IMR-90 (cell line): ENCODE data around the gene RAB6C. TPM values are rescaled to one million over a fixed set of nuclear protein-coding genes. Genes with fewer than 3 reads are reported as not detected.
"Not testable (repeated sequence)": the region's sequence is repeated elsewhere in the genome, so short reads cannot be mapped to it uniquely, and the experiment has no call there.

Source experiments
- ATAC-seq: fragments of 200-7000 bp; cut with Tn5 transposase; 2 replicates; pipeline ENCODE4 v1.9.1; 2020; ENCODE audit warnings: low read depth, mild to moderate bottlenecking, moderate library complexity
- BruUV-seq: library from RNA; stranded (reverse); fragments of 400-500 nt; replicated peaks from 2 replicates; lab custom pipeline; 2021; lab: Mats Ljungman, UMichigan
- CTCF ChIA-PET: fragments of 300-600 bp; formaldehyde crosslinking; extraction: SDS; loops from one replicate; lab custom pipeline; 2021; ENCODE audit warnings: antibody characterized with exemption; lab: Yijun Ruan, JAX
- POLR2A ChIA-PET: fragments of 300-600 bp; sonication (Branson Sonifier 250); formaldehyde crosslinking; loops from one replicate; lab custom pipeline; 2022; ENCODE audit warnings: antibody characterized with exemption; ENCODE audit not compliant: unreplicated experiment; lab: Charles Lee
- DNase-seq: peaks from one replicate; pipeline ENCODE4 v3.0.0; 2013
- H2AFZ ChIP-seq: replicated peaks from 2 replicates; pipeline ENCODE3; 2013; ENCODE audit warnings: low read length, mild to moderate bottlenecking; ENCODE audit not compliant: poor library complexity
- H2AK5ac ChIP-seq: 2 replicates; pipeline ENCODE4 v1.6.1; 2013; ENCODE audit warnings: low read depth, low read length, inconsistent platforms
- H2AK9ac ChIP-seq: replicated peaks from 2 replicates; pipeline ENCODE3; 2013; ENCODE audit warnings: mild to moderate bottlenecking, low read depth, low read length, moderate library complexity; ENCODE audit not compliant: poor library complexity
- H2BK120ac ChIP-seq: 2 replicates; pipeline ENCODE4 v1.6.1; 2013; ENCODE audit warnings: low read depth, low read length, inconsistent platforms
- H2BK15ac ChIP-seq: 3 replicates; pipeline ENCODE4 v1.6.1; 2013; ENCODE audit warnings: low read depth, low read length, inconsistent platforms
- H2BK20ac ChIP-seq: 2 replicates; pipeline ENCODE4 v1.6.1; 2013; ENCODE audit warnings: low read depth, mild to moderate bottlenecking, inconsistent platforms, low read length, moderate library complexity
- H2BK5ac ChIP-seq: 2 replicates; pipeline ENCODE4 v1.6.1; 2013; ENCODE audit warnings: mild to moderate bottlenecking, low read depth, low read length, inconsistent platforms; ENCODE audit not compliant: poor library complexity, severe bottlenecking
- H3K14ac ChIP-seq: replicated peaks from 2 replicates; pipeline ENCODE4 v1.6.1; 2013; ENCODE audit warnings: low read depth, low read length, inconsistent platforms
- H3K18ac ChIP-seq: 2 replicates; pipeline ENCODE4 v1.6.1; 2013; ENCODE audit warnings: low read depth, low read length, control low read depth
- H3K23ac ChIP-seq: 2 replicates; pipeline ENCODE4 v1.6.1; 2013; ENCODE audit warnings: low read depth, low read length, inconsistent platforms
- H3K27ac ChIP-seq: 2 replicates; pipeline ENCODE4 v1.5.1; 2013; ENCODE audit warnings: mild to moderate bottlenecking, control low read depth, low read length; ENCODE audit not compliant: insufficient read depth
- H3K27me3 ChIP-seq: 2 replicates; pipeline ENCODE4 v1.6.1; 2013; ENCODE audit warnings: low read length; ENCODE audit not compliant: control insufficient read depth, insufficient read depth
- H3K36me3 ChIP-seq: 2 replicates; pipeline ENCODE4 v1.6.1; 2013; ENCODE audit warnings: low read length, mixed read lengths; ENCODE audit not compliant: control insufficient read depth, insufficient read depth
- H3K4ac ChIP-seq: 2 replicates; pipeline ENCODE4 v1.6.1; 2013; ENCODE audit warnings: low read depth, low read length, inconsistent platforms
- H3K4me1 ChIP-seq: 2 replicates; pipeline ENCODE4 v1.6.1; 2013; ENCODE audit warnings: low read length, mixed read lengths; ENCODE audit not compliant: control insufficient read depth, insufficient read depth
- H3K4me2 ChIP-seq: 2 replicates; pipeline ENCODE4 v1.6.1; 2013; ENCODE audit warnings: low read depth, mild to moderate bottlenecking, control low read depth, low read length, moderate library complexity
- H3K4me3 ChIP-seq: 2 replicates; pipeline ENCODE4 v1.5.1; 2013; ENCODE audit warnings: low read depth, mild to moderate bottlenecking, control low read depth, low read length, moderate library complexity; ENCODE audit not compliant: insufficient read depth
- H3K56ac ChIP-seq: 2 replicates; pipeline ENCODE4 v1.6.1; 2013; ENCODE audit warnings: low read length, inconsistent platforms; ENCODE audit not compliant: insufficient read depth; ENCODE audit errors: extremely low read depth
- H3K79me1 ChIP-seq, 2 experiments: 2 replicates each; pipeline ENCODE4 v1.6.1; 2013; ENCODE audit warnings: low read length in 2 of 2, inconsistent platforms in 1 of 2, low read depth in 1 of 2
- H3K9ac ChIP-seq: 2 replicates; pipeline ENCODE4 v1.6.1; 2013; ENCODE audit warnings: low read depth, low read length, control low read depth
- H3K9me1 ChIP-seq: 2 replicates; pipeline ENCODE4 v1.6.1; 2013; ENCODE audit warnings: low read length, inconsistent platforms; ENCODE audit not compliant: insufficient read depth
- H3K9me3 ChIP-seq: 2 replicates; pipeline ENCODE4 v1.6.1; 2013; ENCODE audit warnings: low read length; ENCODE audit not compliant: control insufficient read depth, insufficient read depth
- H4K20me1 ChIP-seq: 2 replicates; pipeline ENCODE4 v1.6.1; 2013; ENCODE audit warnings: low read length, inconsistent platforms; ENCODE audit not compliant: insufficient read depth
- H4K5ac ChIP-seq: 2 replicates; pipeline ENCODE4 v1.6.1; 2013; ENCODE audit warnings: mild to moderate bottlenecking, low read depth, low read length, control low read depth
- H4K8ac ChIP-seq, 2 experiments: 2 replicates each; pipeline ENCODE4 v1.6.1; 2013; ENCODE audit warnings: low read depth in 2 of 2, low read length in 2 of 2, control low read depth in 1 of 2, inconsistent platforms in 1 of 2
- H4K91ac ChIP-seq: 2 replicates; pipeline ENCODE4 v1.6.1; 2013; ENCODE audit warnings: low read depth, low read length, inconsistent platforms; ENCODE audit not compliant: insufficient read depth
- WGBS, 2 experiments: methylation state at CpG; one replicate each; pipeline versions ENCODE4 v1.1.5 to v1.1.7; 2013; ENCODE audit warnings: missing lambda C conversion rate in 2 of 2; ENCODE audit not compliant: insufficient read length in 1 of 2; ENCODE audit errors: extremely low coverage in 2 of 2; 5-methylcytosine and 5-hydroxymethylcytosine counted together
- dilution Hi-C: fragments of 300-500 bp; cut with HindIII; formaldehyde crosslinking; loops from one replicate; pipeline ENCODE4 v1.14.3; 2018; ENCODE audit warnings: low sequenced_read_pairs; ENCODE audit not compliant: unreplicated experiment
- in situ Hi-C: fragments of 300-500 bp; cut with MboI; formaldehyde crosslinking; loops from 3 replicates; pipeline ENCODE4 v1.14.3; 2019; ENCODE audit warnings: low sequenced_read_pairs, inconsistent platforms, mixed read lengths
- intact Hi-C: fragments of 100-400 bp; cut with micrococcal nuclease; formaldehyde crosslinking; loops from 2 replicates; pipeline ENCODE4 v1.10.0; 2022
- polyA plus RNA-seq, 3 experiments: library from polyadenylated mRNA; depleted of rRNA; stranded (reverse); fragments of >200 nt; gene quantifications; 2 replicates each; pipeline ENCODE4 v1.2.3, GENCODE V29; 2012; ENCODE audit warnings: low replicate concordance in 1 of 3
- total RNA-seq: library from RNA; depleted of rRNA; stranded (reverse); fragments of >200 nt; gene quantifications from 2 replicates; pipeline ENCODE4 v1.2.3, GENCODE V29; 2012

RAB6C gene
- total and polyA plus RNA-seq, 2 of the 4 experiments (the other 2 are of a cell fraction) = not detected

DNA sequence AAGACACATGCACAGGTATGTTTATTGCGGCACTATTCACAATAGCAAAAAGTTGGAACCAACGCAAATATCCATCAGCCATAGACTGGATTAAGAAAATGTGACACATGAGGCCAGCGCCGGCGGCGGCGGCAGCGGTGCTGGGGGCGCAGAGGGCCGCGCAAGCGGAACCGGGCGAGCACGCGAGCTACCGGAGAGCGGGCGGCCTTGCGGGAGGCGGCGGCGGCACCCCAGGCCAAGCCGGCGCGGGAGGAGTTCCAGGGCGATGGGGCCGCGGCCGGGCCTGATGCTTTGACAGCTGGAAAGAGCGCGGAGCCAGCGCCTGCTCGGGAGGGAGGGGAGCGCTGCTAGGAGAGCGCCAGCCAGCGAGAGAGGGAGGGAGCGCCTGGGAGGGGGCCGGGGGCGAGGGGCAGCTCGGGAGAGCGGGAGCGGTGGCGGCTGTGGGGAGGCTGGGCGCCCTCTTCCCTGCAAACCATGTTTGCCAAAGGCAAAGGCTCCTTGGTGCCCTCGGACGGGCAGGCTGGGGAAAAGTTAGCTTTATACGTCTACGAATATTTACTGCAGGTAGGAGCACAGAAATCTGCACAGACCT is 13.0 kb downstream of the RAB6C start:
- H3K27me3 ChIP-seq, H4K8ac ChIP-seq, H3K79me1 ChIP-seq, H2AK9ac ChIP-seq, H3K4me3 ChIP-seq, H3K56ac ChIP-seq, H3K18ac ChIP-seq, H2BK120ac ChIP-seq, H2BK20ac ChIP-seq, H2BK5ac ChIP-seq, H2AK5ac ChIP-seq, intact Hi-C loops, H3K23ac ChIP-seq, H3K14ac ChIP-seq, in situ Hi-C loops, H4K91ac ChIP-seq, H3K4me1 ChIP-seq, POLR2A ChIA-PET, H3K9me3 ChIP-seq, H3K9ac ChIP-seq, BruUV-seq, H3K4ac ChIP-seq, H4K5ac ChIP-seq, H3K27ac ChIP-seq, H2BK15ac ChIP-seq, ATAC-seq, H3K4me2 ChIP-seq, dilution Hi-C loops, DNase-seq, CTCF ChIA-PET, H4K20me1 ChIP-seq, H3K9me1 ChIP-seq, H2AFZ ChIP-seq, H3K36me3 ChIP-seq: not testable (repeated sequence)
- WGBS, 2 experiments = no CpG with 5 or more reads among the region's 49 CpGs

DNA sequence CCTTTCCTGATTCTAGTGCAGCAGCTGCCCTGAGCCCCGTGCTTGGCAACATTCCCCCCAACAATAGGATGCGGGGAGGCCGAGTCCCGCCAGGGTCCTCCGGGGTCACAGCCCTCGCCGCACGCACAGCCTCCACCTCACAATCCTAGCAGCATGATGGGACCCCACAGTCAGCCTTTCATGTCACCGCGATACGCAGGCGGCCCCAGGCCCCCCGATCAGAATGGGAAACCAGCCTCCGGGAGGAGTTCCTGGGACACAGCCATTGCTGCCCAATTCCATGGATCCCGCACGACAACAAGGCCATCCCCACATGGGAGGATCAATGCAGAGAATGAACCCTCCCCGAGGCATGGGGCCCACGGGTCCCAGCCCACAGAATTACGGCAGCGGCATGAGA is 13.7 kb downstream of the RAB6C start:
- H3K9ac ChIP-seq, dilution Hi-C loops: not testable (repeated sequence)
- WGBS, 2 experiments = 34% methylated on average over 3 of the region's 20 CpGs; no CpG with 5 or more reads in 1 of the 2 experiments

More for the DNA sequence above, 13.7 kb downstream of the RAB6C start:
- H3K9me3 ChIP-seq, H2BK120ac ChIP-seq, H3K23ac ChIP-seq, H4K5ac ChIP-seq, H2AK5ac ChIP-seq, intact Hi-C loops, BruUV-seq, H2AK9ac ChIP-seq, CTCF ChIA-PET, H4K20me1 ChIP-seq, H2AFZ ChIP-seq, H4K8ac ChIP-seq, H3K9me1 ChIP-seq, H3K18ac ChIP-seq, H3K56ac ChIP-seq, H3K27ac ChIP-seq, H3K4ac ChIP-seq, H3K14ac ChIP-seq, in situ Hi-C loops, H3K79me1 ChIP-seq, H3K4me3 ChIP-seq, H2BK15ac ChIP-seq, H3K27me3 ChIP-seq, H2BK20ac ChIP-seq, H4K91ac ChIP-seq, H3K4me1 ChIP-seq, ATAC-seq, H2BK5ac ChIP-seq, POLR2A ChIA-PET, DNase-seq, H3K36me3 ChIP-seq, H3K4me2 ChIP-seq: not testable (repeated sequence)
